GM19240 (cell line): ENCODE results near the gene CD300LG.
"Not testable (repeated sequence)": the region's sequence is repeated elsewhere in the genome, so short reads cannot be mapped to it uniquely, and the experiment has no call there.

Experiments used
- DNase-seq: peaks from one replicate; pipeline ENCODE4 v3.0.0; 2011; ENCODE audit warnings: low spot score; ENCODE audit not compliant: insufficient read length

Gene CD300LG

DNA sequence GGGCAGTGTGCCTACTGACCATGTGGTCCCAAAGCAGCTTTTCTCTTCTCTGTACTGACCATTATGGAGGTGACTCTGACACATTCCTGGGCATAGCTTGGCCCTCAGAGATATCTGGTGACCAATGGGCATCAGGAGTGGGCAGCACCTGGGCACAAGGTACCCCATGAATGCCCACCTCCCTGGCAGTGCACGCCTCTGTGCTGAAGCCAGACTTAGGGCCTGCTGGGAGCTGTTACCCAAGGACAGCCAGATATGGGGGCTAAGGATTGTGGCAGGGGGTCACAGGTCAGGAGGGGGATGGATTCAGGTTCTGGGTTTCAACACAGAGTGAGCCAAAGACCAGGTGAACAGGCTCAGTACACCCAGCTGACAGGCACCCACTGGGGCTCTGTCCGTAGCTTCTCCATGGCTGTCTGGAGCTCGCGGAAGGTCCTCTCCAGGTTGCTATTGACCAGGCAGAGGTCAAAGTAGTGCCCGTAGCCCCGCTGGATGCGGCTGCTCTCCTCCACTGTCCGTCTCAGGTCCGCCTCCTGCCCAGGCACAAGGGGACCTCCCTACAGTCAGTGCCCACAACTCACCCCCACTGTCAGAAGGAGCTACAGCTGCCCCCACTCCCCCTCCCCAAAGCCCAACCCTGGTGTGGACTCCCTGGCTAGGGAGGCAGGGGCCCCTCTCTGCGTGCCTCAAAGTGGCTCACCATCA is 30.6 kb downstream of the CD300LG start:
- no peak for DNase-seq

DNA sequence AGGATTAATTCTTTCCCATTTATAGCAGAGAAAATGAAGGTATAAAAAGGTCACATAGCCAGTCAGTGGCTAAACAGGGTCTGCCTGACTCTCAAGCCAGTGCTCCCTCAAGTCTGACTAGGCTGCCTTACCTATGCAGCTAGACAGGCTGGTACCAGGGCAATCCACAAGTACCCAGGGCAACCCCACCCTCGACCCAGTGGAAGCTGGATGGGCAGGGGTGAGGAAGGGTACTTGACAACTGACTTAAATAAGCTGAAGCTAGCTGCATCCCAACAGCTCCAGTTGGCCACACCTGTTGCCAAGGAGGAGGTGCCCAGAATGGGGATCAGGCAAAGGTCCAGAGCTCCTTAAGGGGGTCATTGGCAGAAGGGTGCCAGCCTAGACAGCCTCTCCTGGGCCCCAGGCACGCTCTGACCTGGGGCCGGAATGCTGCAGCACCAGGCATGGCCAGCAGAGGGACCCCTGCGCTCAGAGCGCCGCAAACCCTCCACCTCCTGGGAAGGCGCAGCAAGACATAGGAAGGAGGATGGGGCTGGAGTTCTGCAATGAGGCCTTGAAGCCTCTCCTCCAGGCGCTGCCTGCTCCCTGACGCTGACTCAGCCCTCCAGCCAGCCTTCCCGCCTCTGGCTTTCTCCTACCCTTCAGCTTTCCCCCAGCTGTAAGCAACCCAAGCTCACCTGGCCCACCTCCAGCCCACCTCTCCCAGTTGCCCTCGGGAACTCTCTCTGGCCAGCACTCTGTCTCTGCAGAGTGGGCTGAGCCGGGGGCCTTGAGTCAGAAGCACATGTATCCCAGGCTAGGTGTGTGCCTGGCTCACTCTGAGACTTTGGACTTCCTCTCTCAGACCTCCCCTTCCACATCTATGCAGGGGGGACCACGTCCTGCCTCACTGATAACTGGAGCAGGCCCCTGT is 31.5 kb downstream of the CD300LG start:
- DNase-seq, result peak; percentile 67

DNA sequence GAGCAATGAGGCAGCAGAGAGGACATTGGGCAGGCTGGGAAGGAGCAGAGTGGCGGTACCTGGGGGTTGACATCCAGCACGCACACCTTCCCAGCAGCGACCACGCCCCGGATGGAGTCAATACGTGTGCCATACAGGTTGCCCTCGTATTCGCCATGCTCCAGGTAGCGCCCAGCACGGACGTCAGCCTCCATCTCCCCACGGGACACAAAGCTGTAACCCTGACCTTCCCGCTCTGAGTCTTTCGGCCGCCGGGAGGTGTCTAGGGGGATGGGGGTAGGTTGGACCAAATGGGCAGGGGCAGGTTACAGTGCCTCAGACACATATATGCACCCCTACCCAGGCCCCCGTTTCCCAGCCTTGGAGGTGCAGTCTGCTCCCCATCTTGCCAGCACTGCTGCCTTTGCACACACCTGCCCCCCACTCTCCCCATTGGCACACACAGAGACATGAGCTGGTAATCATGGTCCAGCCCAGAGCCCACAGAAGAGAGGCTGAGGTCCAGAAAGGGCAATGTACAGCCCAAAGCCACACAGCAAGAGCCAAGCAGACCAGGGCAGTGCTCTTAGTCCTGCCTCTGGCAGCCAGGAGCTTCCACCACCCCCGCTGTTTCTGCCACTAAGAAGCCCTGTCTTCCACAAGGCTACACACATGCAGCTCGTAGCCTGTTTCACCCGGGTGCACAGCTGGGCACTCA is 32.9 kb downstream of the CD300LG start:
- no peak for DNase-seq

DNA sequence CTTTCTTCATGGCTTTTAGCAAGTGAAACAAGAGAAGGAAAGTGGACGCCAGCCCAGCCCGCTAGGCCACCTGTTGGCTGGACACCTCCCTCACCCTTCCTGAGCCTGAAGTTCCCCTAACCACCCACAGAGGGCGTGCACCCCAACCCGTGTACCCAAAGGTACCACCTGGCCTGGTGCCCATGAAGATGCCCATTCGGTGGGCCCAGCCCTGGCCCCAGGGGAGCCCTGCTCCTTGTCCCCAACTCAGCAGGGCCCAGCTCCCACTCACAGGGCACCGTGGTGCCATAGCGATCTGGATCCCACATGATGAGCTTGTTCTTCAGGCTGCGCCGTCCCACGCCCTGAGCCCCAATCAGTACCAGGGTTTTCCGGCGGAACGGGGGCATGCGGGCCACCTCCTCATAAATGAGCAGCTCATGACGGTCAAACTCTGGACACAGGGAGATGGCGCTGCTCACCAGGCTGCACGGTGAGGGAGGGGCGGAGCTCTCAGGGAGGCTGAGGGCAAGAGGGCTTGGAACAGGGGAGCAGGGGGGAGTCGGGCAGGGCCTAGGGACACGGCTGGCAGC is 33.5 kb downstream of the CD300LG start:
- no peak for DNase-seq

DNA sequence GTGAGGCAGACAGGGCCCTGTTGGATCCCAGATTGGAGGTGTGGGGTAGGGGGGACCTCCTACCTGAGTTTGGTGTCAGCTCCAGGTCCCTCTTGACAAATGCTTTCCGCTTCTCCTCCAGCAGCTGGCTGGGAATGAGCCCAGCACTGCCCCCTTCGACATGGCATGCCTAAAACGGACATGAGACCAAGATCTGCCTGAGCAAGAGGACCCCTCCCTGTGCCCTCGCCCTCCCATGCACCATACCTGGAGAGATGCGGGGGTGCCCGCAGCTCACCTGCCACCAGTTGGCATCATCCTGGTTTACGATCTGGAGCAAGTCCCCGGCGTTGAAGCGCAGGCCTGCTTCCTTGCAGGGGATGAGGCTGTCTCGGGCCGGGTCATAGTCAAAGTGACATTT is 34.2 kb downstream of the CD300LG start:
- DNase-seq, result no peak

DNA sequence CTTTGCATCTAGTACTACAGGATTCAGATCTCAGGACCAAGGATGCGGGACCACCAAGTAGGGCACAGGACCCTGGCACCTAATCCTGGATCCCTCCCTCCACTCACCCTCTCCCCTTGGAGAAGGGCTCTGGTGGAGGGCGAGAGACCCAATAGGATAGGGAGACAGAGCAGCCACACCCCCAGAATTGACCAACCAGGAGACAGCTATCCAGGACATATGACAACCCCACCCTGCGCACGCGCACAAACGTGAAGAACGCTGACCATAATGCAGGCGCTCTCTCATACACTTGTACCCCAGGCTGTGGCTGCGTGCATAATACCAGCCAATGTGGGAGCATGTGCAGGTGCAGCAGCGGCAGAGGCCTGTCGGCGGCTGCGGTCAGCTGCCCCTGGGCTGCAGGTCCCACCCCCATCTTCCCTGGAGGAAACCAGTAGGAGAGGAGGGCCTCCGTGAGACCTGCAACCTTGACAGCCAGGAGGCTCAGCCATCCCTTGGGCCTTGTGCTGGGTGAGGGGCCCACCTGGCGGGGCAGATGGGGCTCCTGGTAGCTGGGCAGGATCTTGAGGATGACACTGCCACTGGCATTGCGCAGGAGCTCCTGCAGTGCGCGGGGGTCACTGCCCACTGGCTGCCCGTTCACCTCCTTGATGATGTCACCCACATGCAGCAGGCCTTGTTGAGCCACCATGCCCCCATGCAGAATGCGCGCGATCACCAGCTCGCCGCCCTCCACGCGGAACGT is 35.0 kb downstream of the CD300LG start:
- no peak for DNase-seq

DNA sequence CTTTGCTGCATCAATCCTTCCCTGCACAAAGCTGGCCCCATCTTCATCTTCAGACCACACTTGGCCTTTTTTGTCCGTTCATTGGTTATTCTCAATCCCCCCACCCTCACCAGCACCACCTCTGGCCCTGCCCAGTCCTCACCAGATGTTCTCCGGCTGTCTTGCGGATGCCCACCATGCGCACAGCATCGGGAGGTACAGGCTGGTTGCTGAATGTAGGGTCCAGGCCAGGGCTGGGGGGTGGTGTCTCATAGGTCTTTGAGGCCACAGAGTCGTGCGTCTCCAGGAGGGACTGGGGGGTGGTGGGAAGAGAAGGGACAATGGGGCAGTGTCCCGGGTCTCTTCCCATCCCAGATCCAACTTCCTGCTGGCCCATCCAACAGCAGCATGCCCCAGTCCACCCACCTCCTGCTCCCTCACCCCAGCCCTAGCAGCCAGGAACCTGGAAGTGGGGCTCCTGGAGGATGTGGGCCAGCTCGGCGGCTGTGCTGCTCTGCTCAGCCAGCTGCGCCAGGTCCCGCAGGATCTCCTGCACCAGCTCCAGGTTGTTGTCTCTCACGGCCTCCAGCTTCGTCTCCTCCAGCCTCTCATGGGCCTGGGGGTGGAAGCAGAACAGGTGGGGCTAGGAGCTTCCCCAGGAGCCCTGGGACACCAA is 35.9 kb downstream of the CD300LG start:
- DNase-seq, result no peak

DNA sequence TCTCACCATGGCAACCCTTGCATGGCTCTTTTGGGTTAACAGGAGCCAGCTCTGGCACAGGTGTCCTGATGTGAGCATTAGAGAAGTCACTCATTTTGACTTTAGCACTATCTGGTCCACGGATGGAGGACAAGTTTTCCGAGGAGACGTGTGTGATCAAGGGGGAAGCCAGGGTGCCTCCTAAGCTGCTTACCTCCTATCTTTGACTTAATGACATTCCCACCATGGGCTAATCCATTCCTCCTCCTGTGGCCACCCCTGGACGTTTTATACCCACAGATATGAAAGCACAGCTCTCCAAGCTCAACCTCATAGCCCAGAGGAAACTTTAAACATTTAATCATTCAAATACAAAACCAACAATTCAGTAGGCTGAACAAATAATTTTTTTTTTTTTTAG is 41.6 kb downstream of the CD300LG start:
- no peak for DNase-seq

DNA sequence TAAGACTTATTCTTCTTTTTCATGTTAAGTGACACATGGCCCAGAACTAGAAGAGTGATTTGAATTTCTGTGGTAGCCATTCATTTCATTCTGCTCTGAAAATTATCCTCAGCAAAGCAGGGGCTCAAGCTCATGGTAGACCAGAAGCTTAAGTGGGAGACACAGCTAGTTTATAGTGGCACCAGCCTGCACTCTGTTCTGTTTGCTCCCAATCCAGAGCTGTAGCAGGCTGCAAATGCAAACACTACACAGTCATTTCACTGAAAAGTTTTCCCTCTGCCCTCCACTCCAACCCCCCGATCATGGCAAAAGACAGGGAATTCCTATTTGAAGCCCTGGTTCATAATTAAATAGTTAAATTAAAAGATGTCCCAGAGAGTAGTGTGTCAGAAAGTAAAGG is 43.3 kb downstream of the CD300LG start:
- no peak for DNase-seq

DNA sequence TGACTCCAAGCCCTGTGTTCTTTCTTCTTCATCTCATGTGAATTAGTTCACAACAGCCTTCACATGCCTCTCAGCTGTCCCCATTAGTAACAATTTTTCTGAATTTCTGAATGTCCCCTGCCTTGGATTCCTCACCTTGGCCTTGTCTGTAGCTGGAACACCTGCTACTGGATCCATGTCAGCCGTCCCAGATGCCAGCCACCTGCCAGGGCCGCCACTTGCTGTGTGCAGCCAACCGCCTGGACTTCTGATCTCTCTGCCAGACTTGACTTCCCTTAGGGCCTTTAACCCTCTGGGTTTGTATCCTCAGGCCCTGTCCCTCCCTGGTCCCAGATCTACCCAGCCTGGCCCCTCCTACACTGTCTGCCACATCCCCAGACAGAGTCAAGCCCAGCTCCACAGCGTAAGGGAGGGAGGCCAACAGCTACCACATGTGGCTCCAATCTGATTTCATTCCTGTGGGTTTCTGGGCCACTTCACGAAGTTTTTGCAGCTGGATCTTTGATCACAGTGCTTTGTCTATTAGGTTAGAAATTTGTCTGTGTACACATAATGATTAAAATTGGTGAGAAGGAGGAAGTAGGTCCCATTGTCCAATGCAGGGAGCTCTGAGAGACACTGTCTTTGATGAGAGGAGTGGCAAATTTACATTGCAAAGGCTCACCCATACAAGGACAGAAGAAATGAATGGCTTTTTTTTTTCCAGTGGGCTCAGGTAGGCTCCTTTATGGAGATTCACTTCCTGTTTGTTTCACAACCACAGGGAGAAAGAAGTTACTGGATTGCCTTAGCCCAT is 45.1 kb downstream of the CD300LG start:
- no peak for DNase-seq

DNA sequence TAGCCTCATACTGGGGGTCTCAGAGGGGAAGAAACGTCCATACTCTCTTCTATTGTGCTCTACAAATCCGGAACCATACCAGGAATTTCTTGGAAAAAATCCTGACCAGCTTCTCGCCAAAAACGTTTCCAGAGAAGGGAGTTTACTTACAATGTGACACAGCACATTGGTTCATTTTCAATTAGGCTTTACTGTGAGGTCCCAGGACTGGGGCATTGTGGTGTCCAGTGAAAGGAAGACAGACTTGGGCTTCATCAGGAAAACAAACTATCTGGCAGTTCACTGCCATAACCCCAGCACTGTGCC is 45.6 kb downstream of the CD300LG start:
- no peak for DNase-seq

DNA sequence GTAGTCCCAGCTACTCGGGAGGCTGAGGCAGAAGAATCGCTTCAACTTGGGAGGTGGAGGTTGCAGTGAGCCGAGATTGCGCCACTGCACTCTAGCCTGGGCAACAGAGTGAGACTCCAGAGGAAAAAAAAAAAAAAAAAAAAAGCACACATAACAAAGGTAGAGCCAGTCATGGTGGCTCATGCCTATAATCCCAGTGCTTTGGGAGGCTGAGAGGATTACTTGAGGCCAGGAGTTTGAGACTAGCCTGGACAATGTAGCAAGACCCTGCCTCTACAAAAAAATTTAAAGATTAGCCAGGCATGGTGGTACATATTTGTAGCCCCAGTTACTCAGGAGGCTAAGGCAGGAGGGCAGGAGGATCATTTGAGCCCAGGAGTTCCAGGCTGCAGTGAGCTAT is 47.5 kb downstream of the CD300LG start:
- not testable (repeated sequence) for DNase-seq

DNA sequence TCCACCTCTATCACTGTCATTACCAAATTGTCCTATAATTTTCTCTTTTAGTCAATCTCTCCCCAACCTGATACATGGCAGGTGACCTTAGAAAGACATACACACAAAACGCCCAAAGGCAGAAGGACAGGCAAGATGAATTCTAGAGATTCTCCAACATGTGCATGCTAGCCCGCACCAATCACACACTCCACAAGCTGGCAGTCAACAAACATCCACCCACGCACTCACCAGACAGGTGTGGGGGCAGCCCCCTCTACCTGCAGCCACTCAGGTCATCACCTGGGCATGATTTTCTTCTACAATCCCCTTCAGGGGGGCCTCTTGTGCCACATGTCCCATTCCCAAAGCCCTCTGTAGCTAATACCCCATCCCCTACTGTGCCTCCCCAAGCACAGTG is 50.9 kb downstream of the CD300LG start:
- no peak for DNase-seq

DNA sequence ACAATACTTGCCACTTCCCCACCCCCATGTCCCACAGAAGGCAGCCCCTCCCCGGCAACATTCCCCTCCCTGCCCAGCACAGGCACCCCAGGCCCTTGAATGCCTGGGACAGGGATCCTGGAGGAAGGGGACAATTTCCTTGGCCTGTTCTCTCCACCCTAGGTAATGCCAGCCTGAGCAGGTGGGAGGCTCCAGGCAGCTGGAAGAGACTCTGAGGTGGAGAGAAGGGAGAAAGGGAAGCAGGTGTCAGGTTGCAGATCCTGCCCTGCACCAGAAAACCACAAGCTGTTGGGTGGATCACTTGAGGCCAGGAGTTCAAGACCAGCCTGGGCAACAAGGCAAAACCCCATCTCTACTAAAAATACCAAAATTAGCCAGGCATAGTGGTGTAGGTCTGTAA is 51.5 kb downstream of the CD300LG start:
- DNase-seq, result no peak

DNA sequence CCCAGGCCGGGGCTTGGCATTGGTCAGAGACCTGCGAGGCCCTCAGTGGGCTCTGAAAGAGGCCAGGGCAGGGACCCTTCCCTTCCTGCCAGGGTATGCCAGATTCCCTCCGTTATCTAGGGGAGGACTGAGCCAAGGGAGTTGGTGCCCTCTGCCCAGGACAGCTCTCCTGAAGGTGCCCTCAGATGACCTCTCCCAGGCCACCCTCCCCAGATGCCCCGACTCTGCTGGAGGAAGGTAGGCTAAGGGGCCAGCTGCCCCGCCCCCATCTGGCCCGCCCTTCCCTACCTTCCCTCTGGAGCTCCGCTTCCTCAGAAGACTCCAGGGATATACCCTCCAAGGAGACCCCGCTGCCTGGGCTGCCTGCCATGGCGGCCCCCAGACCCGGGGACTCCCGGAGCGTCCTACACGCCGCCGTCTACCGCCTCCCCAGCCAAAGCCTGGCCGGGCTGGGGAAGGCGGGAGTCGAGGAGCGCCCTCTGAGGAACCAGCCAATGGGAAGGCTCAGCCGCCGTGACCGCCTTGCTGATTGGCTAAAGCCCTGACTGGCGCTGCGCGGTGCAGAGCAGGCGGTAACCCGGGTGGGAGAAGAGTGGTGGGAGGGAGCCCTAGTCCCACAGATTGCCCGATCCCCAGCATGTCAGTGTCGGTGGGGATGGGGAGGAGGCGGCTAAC is 53.3 kb downstream of the CD300LG start:
- DNase-seq, result peak; percentile 80

DNA sequence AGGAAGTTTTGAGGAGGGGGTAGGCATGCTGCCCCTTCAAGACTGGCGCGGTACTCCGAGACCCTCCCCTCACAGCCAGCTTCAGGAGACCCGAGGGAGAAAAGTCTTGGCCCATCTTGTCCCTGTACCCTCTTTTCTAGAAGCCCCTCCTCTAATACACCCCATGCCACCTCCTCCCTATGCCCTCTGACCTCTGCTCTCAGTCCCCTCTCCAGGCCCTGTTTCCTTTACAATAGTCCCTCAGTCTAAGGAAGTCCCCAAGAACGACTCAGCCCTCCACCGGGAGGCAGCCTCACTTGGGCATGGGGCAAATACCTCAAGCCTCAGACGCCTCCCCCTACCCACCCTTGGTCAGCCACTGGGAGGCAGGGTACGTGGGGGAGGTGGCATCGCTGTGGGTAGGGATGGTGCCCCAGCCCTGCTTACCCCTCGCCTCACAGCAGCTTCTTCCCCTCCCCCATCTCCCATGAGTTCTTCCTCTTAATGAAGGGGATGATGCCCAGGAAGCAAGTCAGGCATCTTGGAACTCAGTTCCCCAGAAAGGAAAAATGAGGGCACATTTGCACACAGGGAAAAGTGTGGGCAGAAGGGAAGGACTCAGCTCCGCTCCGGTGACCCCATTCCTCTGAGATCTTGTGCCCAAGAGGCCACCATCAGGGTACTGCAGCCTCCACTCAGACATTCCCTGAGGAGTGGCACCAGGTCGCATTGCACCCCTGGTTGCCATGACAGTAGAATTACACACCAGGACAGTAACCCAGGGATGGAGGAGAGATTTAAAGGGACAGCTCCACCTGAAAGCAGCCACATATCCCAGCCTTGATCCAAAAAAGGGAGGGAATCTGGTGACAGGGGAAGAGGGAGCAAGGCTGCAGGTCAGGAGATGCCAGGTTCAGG is 54.1 kb downstream of the CD300LG start:
- no peak for DNase-seq

DNA sequence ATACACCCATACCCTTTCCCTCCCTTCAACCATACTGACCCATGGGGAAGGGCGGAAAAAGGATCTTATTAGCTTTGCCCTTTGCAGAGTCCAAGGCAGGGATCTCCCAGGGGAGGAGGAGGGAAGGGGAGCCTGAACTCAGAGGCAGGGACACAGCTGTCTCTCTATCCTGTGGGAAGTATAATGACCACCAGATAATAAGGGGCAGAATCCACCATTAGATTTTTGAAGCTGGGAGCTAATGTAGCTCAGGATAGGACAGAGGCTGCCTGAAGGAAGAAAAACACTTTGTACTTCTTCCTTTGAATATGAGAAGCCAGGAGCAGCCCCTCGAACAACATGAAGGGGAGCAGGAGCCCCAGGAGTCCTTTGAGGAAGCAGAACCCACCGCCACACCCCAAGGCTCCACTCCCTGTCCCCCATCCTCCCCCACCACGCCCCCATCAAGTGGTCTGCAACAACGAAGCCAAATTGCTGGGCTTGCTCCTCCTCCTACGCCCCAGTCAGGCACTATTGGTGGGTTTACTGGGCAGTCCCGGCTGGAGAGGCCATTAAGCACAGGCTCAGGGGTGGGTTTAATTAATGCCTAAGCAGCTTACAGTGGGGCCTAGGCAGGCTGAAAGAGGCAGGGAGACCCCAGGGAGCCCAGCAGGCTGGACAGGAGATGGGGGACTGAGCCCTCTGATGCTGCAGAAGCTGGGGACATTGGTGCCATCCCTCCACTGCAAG is 55.0 kb downstream of the CD300LG start:
- no peak for DNase-seq
